Measurements from ENCODE around the gene UBTD2. TPM values are rescaled to one million over a fixed set of nuclear protein-coding genes. Genes with fewer than 3 reads are reported as not detected.

The UBTD2 gene
- total RNA-seq, 4 donors from 2014 or later = 21.6 to 38.2 (median 25.2) TPM

- TF ChIP-seq CTCF (IDR thresholded peaks at IDR 0.05) = no peak
- no peak for TF ChIP-seq POLR2A (IDR thresholded peaks at IDR 0.05)
- DNase-seq = no peak
- H3K36me3 ChIP-seq = peaks cover 0 to 7% (median 0%) of the 10 kb centered on the region in 3 donors
- H3K9me3 ChIP-seq = no peaks in the 10 kb centered on the region
- H3K27me3 ChIP-seq = no peaks in the 10 kb centered on the region
- H3K4me1 ChIP-seq = peaks cover 0 to 30% (median 0%) of the 10 kb centered on the region in 4 donors
- H3K4me3 ChIP-seq = no peak overlapping the region
- no peak overlapping the region for H3K27ac ChIP-seq
These were observed 45.2 kb downstream of the UBTD2 start for GRCh38 chr5:172238334-172238733.

- peaks cover 0 to 30% (median 0%) of the 10 kb centered on the region in 3 donors for H3K36me3 ChIP-seq
- no peak overlapping the region for H3K4me3 ChIP-seq
- H3K9me3 ChIP-seq = no peaks in the 10 kb centered on the region
- H3K4me1 ChIP-seq = peaks cover 0 to 30% (median 0%) of the 10 kb centered on the region in 4 donors
- peak overlapping the region in 3 of 4 donors; percentile 20 to 70 (median 69) for H3K27ac ChIP-seq
- H3K27me3 ChIP-seq = no peaks in the 10 kb centered on the region
- DNase-seq = peak in 1 of 3 donors; percentile 73
- TF ChIP-seq POLR2A (IDR thresholded peaks at IDR 0.05) = no peak
- TF ChIP-seq CTCF (IDR thresholded peaks at IDR 0.05) = no peak
These were observed 47.5 kb downstream of the UBTD2 start for GRCh38 chr5:172235827-172236736.

- H3K36me3 ChIP-seq = peaks cover 0 to 38% (median 0%) of the 10 kb centered on the region in 3 donors
- H3K9me3 ChIP-seq = no peaks in the 10 kb centered on the region
- DNase-seq = no peak
- peaks cover 0 to 30% (median 0%) of the 10 kb centered on the region in 4 donors for H3K4me1 ChIP-seq
- H3K4me3 ChIP-seq = no peak overlapping the region
- TF ChIP-seq POLR2A (IDR thresholded peaks at IDR 0.05) = no peak
- TF ChIP-seq CTCF (IDR thresholded peaks at IDR 0.05) = no peak
- H3K27ac ChIP-seq = peak overlapping the region in 2 of 4 donors; percentile 69 to 70
- H3K27me3 ChIP-seq = no peaks in the 10 kb centered on the region
These were observed 48.3 kb downstream of the UBTD2 start for GRCh38 chr5:172235132-172235780.

- H3K4me3 ChIP-seq = no peak overlapping the region
- H3K27me3 ChIP-seq = no peaks in the 10 kb centered on the region
- DNase-seq = no peak
- H3K36me3 ChIP-seq = peaks cover 0 to 39% (median 0%) of the 10 kb centered on the region in 3 donors
- H3K27ac ChIP-seq = no peak overlapping the region
- H3K4me1 ChIP-seq = peaks cover 0 to 30% (median 0%) of the 10 kb centered on the region in 4 donors
- no peaks in the 10 kb centered on the region for H3K9me3 ChIP-seq
- TF ChIP-seq CTCF (IDR thresholded peaks at IDR 0.05) (no peak), POLR2A (IDR thresholded peaks at IDR 0.05) (no peak)
These were observed 49.5 kb downstream of the UBTD2 start for GRCh38 chr5:172234031-172234430.

GRCh38 chr5:172229904-172230303 lies 53.7 kb downstream of the UBTD2 start:
- no peaks in the 10 kb centered on the region for H3K9me3 ChIP-seq
- H3K4me1 ChIP-seq = no peaks in the 10 kb centered on the region
- TF ChIP-seq CTCF (IDR thresholded peaks at IDR 0.05) (no peak), POLR2A (IDR thresholded peaks at IDR 0.05) (no peak)
- H3K36me3 ChIP-seq = peaks cover 0 to 62% (median 0%) of the 10 kb centered on the region in 3 donors
- H3K27me3 ChIP-seq = no peaks in the 10 kb centered on the region
- H3K4me3 ChIP-seq = no peak overlapping the region
- no peak overlapping the region for H3K27ac ChIP-seq
- no peak for DNase-seq
